HG03066 (cell line): ENCODE results near the gene HPS3.
"Not testable (repeated sequence)": the region's sequence is repeated elsewhere in the genome, so short reads cannot be mapped to it uniquely, and the experiment has no call there.

Experiments
- ATAC-seq: cut with Tn5 transposase; IDR thresholded peaks from one replicate; pipeline ENCODE4 v1.9.1; 2021; ENCODE audit warnings: low read depth; ENCODE audit not compliant: unreplicated experiment

HPS3 gene

GRCh38 chr3:149129326-149130205 is at the start of gene HPS3:
TSS of gene HPS3 (plus strand) at chr3:149129638. CDS start at chr3:149129724, 86 bp downstream.
- peak; percentile 92 for ATAC-seq

- ATAC-seq, result no peak
Observed at GRCh38 chr3:149080011-149080698, 49.3 kb upstream of the HPS3 start.

GRCh38 chr3:149080699-149081091 is 48.7 kb upstream of the HPS3 start:
- no peak for ATAC-seq

GRCh38 chr3:149081772-149082171 is 47.7 kb upstream of the HPS3 start:
- ATAC-seq, result no peak

GRCh38 chr3:149085828-149086231 is 43.6 kb upstream of the HPS3 start:
- ATAC-seq, result peak; percentile 41

- ATAC-seq, result peak; percentile 97
Observed at GRCh38 chr3:149086232-149086988, 43.0 kb upstream of the HPS3 start, which contains the start of gene HLTF. TSS of gene HLTF (minus strand) at chr3:149086533. CDS start at chr3:149086336, 197 bp downstream.

- ATAC-seq, result no peak
Observed at GRCh38 chr3:149087208-149087607, 42.2 kb upstream of the HPS3 start.

- no peak for ATAC-seq
Observed at GRCh38 chr3:149089395-149089794, 40.0 kb upstream of the HPS3 start.

- ATAC-seq, result no peak
Observed at GRCh38 chr3:149090461-149090860, 39.0 kb upstream of the HPS3 start.

GRCh38 chr3:149090907-149091306 is 38.5 kb upstream of the HPS3 start:
- ATAC-seq, result no peak

- no peak for ATAC-seq
Observed at GRCh38 chr3:149091983-149092382, 37.5 kb upstream of the HPS3 start.

- peak; percentile 90 for ATAC-seq
Observed at GRCh38 chr3:149095487-149095886, 34.0 kb upstream of the HPS3 start.

- ATAC-seq, result not testable (repeated sequence)
Observed at GRCh38 chr3:149097987-149098386, 31.5 kb upstream of the HPS3 start.

GRCh38 chr3:149101154-149101553 is 28.3 kb upstream of the HPS3 start:
- ATAC-seq, result no peak

- no peak for ATAC-seq
Observed at GRCh38 chr3:149101641-149102040, 27.8 kb upstream of the HPS3 start.

GRCh38 chr3:149104484-149104883 is 25.0 kb upstream of the HPS3 start:
- ATAC-seq, result no peak

- no peak for ATAC-seq
Observed at GRCh38 chr3:149114458-149114857, 15.0 kb upstream of the HPS3 start.

- no peak for ATAC-seq
Observed at GRCh38 chr3:149115114-149115513, 14.3 kb upstream of the HPS3 start.

- ATAC-seq, result no peak
Observed at GRCh38 chr3:149118724-149119123, 10.7 kb upstream of the HPS3 start.

GRCh38 chr3:149119466-149119865 is 10.0 kb upstream of the HPS3 start:
- no peak for ATAC-seq
